H9 (cell line): ENCODE measurements around the gene KBTBD6. TPM values are rescaled to one million over a fixed set of nuclear protein-coding genes. Genes with fewer than 3 reads are reported as not detected.

ENCODE experiments used
- DNase-seq: peaks from one replicate; pipeline ENCODE4 v3.0.0-alpha.2; 2017
- H2AFZ ChIP-seq: one replicate; pipeline ENCODE4 v1.6.1; 2013; ENCODE audit warnings: mild to moderate bottlenecking, low read length, control low read depth, moderate library complexity
- H2AK5ac ChIP-seq: 2 replicates; pipeline ENCODE4 v1.6.1; 2013; ENCODE audit warnings: low read length, control low read depth, mixed read lengths; ENCODE audit not compliant: insufficient read length
- H2BK120ac ChIP-seq: one replicate; pipeline ENCODE4 v1.6.1; 2013; ENCODE audit warnings: low read depth, mild to moderate bottlenecking, low read length, control low read depth, inconsistent platforms; ENCODE audit not compliant: poor library complexity, severe bottlenecking
- H2BK12ac ChIP-seq: 2 replicates; pipeline ENCODE4 v1.6.1; 2013; ENCODE audit warnings: low read length, control low read depth, mixed read lengths, low read depth; ENCODE audit not compliant: insufficient read length
- H2BK15ac ChIP-seq: 2 replicates; pipeline ENCODE4 v1.6.1; 2013; ENCODE audit warnings: low read depth, low read length, control low read depth
- H2BK20ac ChIP-seq: one replicate; pipeline ENCODE4 v1.6.1; 2013; ENCODE audit warnings: low read depth, mild to moderate bottlenecking, low read length, control low read depth, inconsistent platforms; ENCODE audit not compliant: poor library complexity, severe bottlenecking
- H2BK5ac ChIP-seq: 2 replicates; pipeline ENCODE4 v1.6.1; 2013; ENCODE audit warnings: low read length, control low read depth, mixed read lengths; ENCODE audit not compliant: insufficient read length
- H3K14ac ChIP-seq: 2 replicates; pipeline ENCODE4 v1.6.1; 2013; ENCODE audit warnings: low read length, control low read depth; ENCODE audit not compliant: insufficient read depth
- H3K18ac ChIP-seq: 2 replicates; pipeline ENCODE4 v1.6.1; 2013; ENCODE audit warnings: low read depth, mild to moderate bottlenecking, mixed read lengths, low read length, control low read depth; ENCODE audit not compliant: insufficient read length
- H3K23ac ChIP-seq: 2 replicates; pipeline ENCODE4 v1.6.1; 2013; ENCODE audit warnings: low read length, control low read depth, mixed read lengths, low read depth; ENCODE audit not compliant: insufficient read length
- H3K23me2 ChIP-seq: 2 replicates; pipeline ENCODE4 v1.6.1; 2013; ENCODE audit warnings: low read depth, mild to moderate bottlenecking, mixed read lengths, low read length, control low read depth; ENCODE audit not compliant: insufficient read length, poor library complexity, severe bottlenecking
- H3K27ac ChIP-seq: 2 replicates; pipeline ENCODE4 v1.5.1; 2013; ENCODE audit warnings: low read length, control low read depth, mixed read lengths, low read depth; ENCODE audit not compliant: insufficient read length
- H3K27me3 ChIP-seq: 2 replicates; pipeline ENCODE4 v1.6.1; 2013; ENCODE audit warnings: low read length, control low read depth, inconsistent platforms; ENCODE audit not compliant: insufficient read depth
- H3K4ac ChIP-seq: 2 replicates; pipeline ENCODE4 v1.6.1; 2013; ENCODE audit warnings: low read depth, mild to moderate bottlenecking, control low read depth, inconsistent platforms, low read length, moderate library complexity
- H3K4me1 ChIP-seq: 2 replicates; pipeline ENCODE4 v1.6.1; 2013; ENCODE audit warnings: low read length, control low read depth, inconsistent platforms; ENCODE audit not compliant: insufficient read depth
- H3K4me2 ChIP-seq: 2 replicates; pipeline ENCODE4 v1.6.1; 2013; ENCODE audit warnings: low read length, control low read depth, mixed read lengths; ENCODE audit not compliant: insufficient read length, insufficient read depth
- H3K56ac ChIP-seq: 2 replicates; pipeline ENCODE4 v1.6.1; 2013; ENCODE audit warnings: low read depth, mild to moderate bottlenecking, mixed read lengths, low read length, control low read depth; ENCODE audit not compliant: insufficient read length
- H3K79me1 ChIP-seq: 2 replicates; pipeline ENCODE4 v1.6.1; 2013; ENCODE audit warnings: low read depth, mild to moderate bottlenecking, moderate library complexity, low read length, control low read depth, inconsistent platforms; ENCODE audit not compliant: insufficient read depth, poor library complexity, severe bottlenecking
- H3K79me2 ChIP-seq: 2 replicates; pipeline ENCODE4 v1.6.1; 2013; ENCODE audit warnings: low read length, control low read depth, inconsistent platforms; ENCODE audit not compliant: insufficient read depth
- H3K9ac ChIP-seq: 2 replicates; pipeline ENCODE4 v1.6.1; 2013; ENCODE audit warnings: low read length, control low read depth, mixed read lengths; ENCODE audit not compliant: insufficient read length; ENCODE audit errors: extremely low read depth
- H3K9me3 ChIP-seq: one replicate; pipeline ENCODE4 v1.6.1; 2013; ENCODE audit warnings: low read depth, low read length, inconsistent platforms; ENCODE audit not compliant: control insufficient read depth
- H3T11ph ChIP-seq: one replicate; pipeline ENCODE4 v1.6.1; 2013; ENCODE audit warnings: mild to moderate bottlenecking, low read length, control low read depth, inconsistent platforms
- H4K20me1 ChIP-seq: one replicate; pipeline ENCODE4 v1.6.1; 2013; ENCODE audit not compliant: control insufficient read depth, insufficient read length, insufficient read depth
- H4K5ac ChIP-seq: 2 replicates; pipeline ENCODE4 v1.6.1; 2013; ENCODE audit warnings: low read depth, mild to moderate bottlenecking, mixed read lengths, low read length, control low read depth; ENCODE audit not compliant: insufficient read length
- H4K8ac ChIP-seq: replicated peaks from 2 replicates; pipeline ENCODE4 v1.6.1; 2013; ENCODE audit warnings: low read length, control low read depth, mixed read lengths, low read depth; ENCODE audit not compliant: insufficient read length
- H4K91ac ChIP-seq: 2 replicates; pipeline ENCODE4 v1.6.1; 2013; ENCODE audit warnings: low read depth, mild to moderate bottlenecking, moderate library complexity, mixed read lengths, low read length, control low read depth; ENCODE audit not compliant: insufficient read length
- H3K27ac Mint-ChIP-seq, 3 experiments: 2 replicates in 2 of 3; 3 replicates in 1 of 3; pipeline ENCODE4 v1.8.0; 2020 to 2021; ENCODE audit warnings: mixed read lengths in 3 of 3, mild to moderate bottlenecking in 1 of 3, moderate library complexity in 1 of 3
- H3K27me3 Mint-ChIP-seq: 2 replicates; pipeline ENCODE4 v1.8.0; 2021; ENCODE audit warnings: low read depth, mild to moderate bottlenecking, moderate library complexity, mixed read lengths
- H3K36me3 Mint-ChIP-seq, 3 experiments: 2 replicates in 2 of 3; 3 replicates in 1 of 3; pipeline ENCODE4 v1.8.0; 2020 to 2021; ENCODE audit warnings: low read depth in 3 of 3, mixed read lengths in 3 of 3; ENCODE audit not compliant: insufficient read depth in 1 of 3
- H3K4me1 Mint-ChIP-seq, 2 experiments: 2 replicates each; pipeline ENCODE4 v1.8.0; 2020; ENCODE audit warnings: mixed read lengths in 2 of 2
- H3K4me3 Mint-ChIP-seq, 2 experiments: 2 replicates in 1 of 2; 3 replicates in 1 of 2; pipeline ENCODE4 v1.8.0; 2020 to 2021; ENCODE audit warnings: mild to moderate bottlenecking in 2 of 2, mixed read lengths in 2 of 2, moderate library complexity in 1 of 2
- H3K9me3 Mint-ChIP-seq, 2 experiments: 2 replicates in 1 of 2; 3 replicates in 1 of 2; pipeline ENCODE4 v1.8.0; 2020; ENCODE audit warnings: mild to moderate bottlenecking in 2 of 2, mixed read lengths in 2 of 2, moderate library complexity in 1 of 2
- WGBS: extraction: QIAGEN DNeasy Blood & Tissue Kit; methylation state at CpG from one replicate; pipeline ENCODE4 v1.1.7; 2013; ENCODE audit warnings: missing lambda C conversion rate, low lambda C conversion rate, mixed read lengths; ENCODE audit not compliant: insufficient read length; ENCODE audit errors: extremely low coverage; 5-methylcytosine and 5-hydroxymethylcytosine counted together
- total RNA-seq: library from RNA; stranded (reverse); gene quantifications from 2 replicates; pipeline ENCODE4 v1.2.1, GENCODE V29; 2021
- TF ChIP-seq, protein P1 (sequence below): fragments of 200-600 bp; sonication (generic); conservative IDR thresholded peaks from 3 replicates; pipeline ENCODE4 v1.8.0; 2021; ENCODE audit warnings: antibody characterized with exemption, mild to moderate bottlenecking

Gene KBTBD6
- total RNA-seq, 1 experiment from 2014 or later: 11.5 TPM

DNA sequence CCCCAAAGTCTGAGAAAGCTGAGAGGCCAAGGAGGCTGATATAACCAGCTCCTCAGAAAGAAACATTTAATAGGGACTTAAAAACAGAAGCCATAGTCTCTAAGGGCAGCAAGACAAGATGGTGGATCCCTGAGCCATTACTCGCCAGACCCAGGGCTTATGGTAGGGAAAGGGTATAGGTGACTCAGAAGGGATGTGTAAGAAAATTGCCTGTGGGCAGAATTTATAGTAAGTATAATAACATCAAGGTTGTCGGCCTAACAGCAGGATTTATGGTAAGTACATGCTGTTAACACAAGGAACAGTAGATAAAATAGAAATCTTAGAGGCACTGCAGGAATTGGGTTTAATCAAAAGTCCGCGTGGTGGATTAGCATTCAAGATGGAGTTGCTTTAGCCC is 14.7 kb downstream of the KBTBD6 start:
- Histone ChIP-seq H3K4ac (no peak overlapping the region), H2BK5ac (no peak overlapping the region), H3K9ac (no peak overlapping the region), H3T11ph (no peak overlapping the region), H2BK120ac (no peak overlapping the region), H3K79me1 (no peaks in the 10 kb centered on the region), H2BK20ac (no peak overlapping the region), H2AK5ac (no peak overlapping the region), H3K18ac (no peak overlapping the region), H4K8ac (no peak overlapping the region), H2AFZ (no peak overlapping the region), H3K23me2 (no peaks in the 10 kb centered on the region), H3K4me2 (no peak overlapping the region), H3K4me1 (no peaks in the 10 kb centered on the region), H4K20me1 (no peaks in the 10 kb centered on the region), H2BK15ac (no peak overlapping the region), H3K14ac (no peak overlapping the region), H3K79me2 (no peaks in the 10 kb centered on the region), H3K27ac (no peak overlapping the region), H3K27me3 (no peaks in the 10 kb centered on the region), H4K91ac (no peak overlapping the region), H4K5ac (no peak overlapping the region), H3K9me3 (no peaks in the 10 kb centered on the region), H3K23ac (no peak overlapping the region), H3K56ac (no peak overlapping the region), H2BK12ac (no peak overlapping the region)
- Mint-ChIP-seq H3K4me3 (no peak overlapping the region), H3K9me3 (no peaks in the 10 kb centered on the region), H3K27ac (no peak overlapping the region), H3K4me1 (no peaks in the 10 kb centered on the region), H3K27me3 (no peaks in the 10 kb centered on the region), H3K36me3 (no peaks in the 10 kb centered on the region)
- TF ChIP-seq, protein P1, sequence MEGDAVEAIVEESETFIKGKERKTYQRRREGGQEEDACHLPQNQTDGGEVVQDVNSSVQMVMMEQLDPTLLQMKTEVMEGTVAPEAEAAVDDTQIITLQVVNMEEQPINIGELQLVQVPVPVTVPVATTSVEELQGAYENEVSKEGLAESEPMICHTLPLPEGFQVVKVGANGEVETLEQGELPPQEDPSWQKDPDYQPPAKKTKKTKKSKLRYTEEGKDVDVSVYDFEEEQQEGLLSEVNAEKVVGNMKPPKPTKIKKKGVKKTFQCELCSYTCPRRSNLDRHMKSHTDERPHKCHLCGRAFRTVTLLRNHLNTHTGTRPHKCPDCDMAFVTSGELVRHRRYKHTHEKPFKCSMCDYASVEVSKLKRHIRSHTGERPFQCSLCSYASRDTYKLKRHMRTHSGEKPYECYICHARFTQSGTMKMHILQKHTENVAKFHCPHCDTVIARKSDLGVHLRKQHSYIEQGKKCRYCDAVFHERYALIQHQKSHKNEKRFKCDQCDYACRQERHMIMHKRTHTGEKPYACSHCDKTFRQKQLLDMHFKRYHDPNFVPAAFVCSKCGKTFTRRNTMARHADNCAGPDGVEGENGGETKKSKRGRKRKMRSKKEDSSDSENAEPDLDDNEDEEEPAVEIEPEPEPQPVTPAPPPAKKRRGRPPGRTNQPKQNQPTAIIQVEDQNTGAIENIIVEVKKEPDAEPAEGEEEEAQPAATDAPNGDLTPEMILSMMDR: no peak
- no CpG with 5 or more reads among the region's 4 CpGs for WGBS
- no peak for DNase-seq
